Vagina (tissue), 2 donors: ENCODE results near the gene CTPS2. TPM values are rescaled to one million over a fixed set of nuclear protein-coding genes. Genes with fewer than 3 reads are reported as not detected.

Source experiments
- DNase-seq, 2 donors: peaks; one replicate each; pipeline ENCODE4 v3.0.0-alpha.2; 2017; ENCODE audit errors: extremely low spot score in 2 of 2
- H3K27ac ChIP-seq: fragments of 200-600 bp; sonication (generic); one replicate; pipeline ENCODE4 v1.5.1; 2019
- H3K27me3 ChIP-seq: fragments of 200-600 bp; sonication (generic); one replicate; pipeline ENCODE4 v1.5.1; 2019
- H3K36me3 ChIP-seq, 2 donors: fragments of 200-600 bp; sonication (generic); one replicate each; pipeline ENCODE4 v1.5.1; 2017 to 2019
- H3K4me1 ChIP-seq: fragments of 200-600 bp; sonication (generic); one replicate; pipeline ENCODE4 v1.5.1; 2019
- H3K4me3 ChIP-seq, 2 donors: fragments of 200-600 bp; sonication (generic); 1 replicate in 1 of 2; 2 replicates in 1 of 2; pipeline ENCODE4 v1.5.1; 2016 to 2019
- H3K9me3 ChIP-seq: fragments of 200-600 bp; sonication (generic); one replicate; pipeline ENCODE4 v1.5.1; 2019
- CTCF ChIP-seq, 3 experiments: fragments of 450-650 bp in 2 of 3; fragments of 200-600 bp in 1 of 3; sonication (generic) in 1 of 3; IDR thresholded peaks; one replicate each; pipeline ENCODE4 v1.5.1; 2017 to 2019; ENCODE audit warnings: antibody characterized with exemption in 3 of 3, mild to moderate bottlenecking in 2 of 3, moderate library complexity in 2 of 3
- POLR2A ChIP-seq, 2 donors: fragments of 450-650 bp; IDR thresholded peaks; one replicate each; pipeline ENCODE4 v1.6.1; 2017; ENCODE audit warnings: antibody characterized with exemption in 2 of 2, mild to moderate bottlenecking in 2 of 2, moderate library complexity in 2 of 2
- POLR2AphosphoS5 ChIP-seq, 2 donors: sonication (generic); formaldehyde crosslinking; IDR thresholded peaks; one replicate each; pipeline ENCODE4 v1.9.0; 2017; ENCODE audit warnings: antibody characterized with exemption in 2 of 2, mild to moderate bottlenecking in 2 of 2, low read depth in 1 of 2; ENCODE audit not compliant: insufficient read depth in 1 of 2
- intact Hi-C: fragments of 100-400 bp; cut with DNase I; formaldehyde crosslinking; loops from one replicate; pipeline ENCODE4 v1.15.1; 2023
- total RNA-seq: library from RNA; depleted of rRNA; stranded (reverse); fragments of >200 nt; gene quantifications from one replicate; pipeline ENCODE4 v1.2.3, GENCODE V29; 2016

Gene CTPS2
- total RNA-seq, 1 donor from 2014 or later, result 20.4 TPM

GRCh38 chrX:16573781-16574180 lies 138.7 kb downstream of the CTPS2 start:
- no peaks in the 10 kb centered on the region for H3K36me3 ChIP-seq
- intact Hi-C loops, result no loop called here
- no peak for DNase-seq
- TF ChIP-seq CTCF (IDR thresholded peaks at IDR 0.05) (no peak), POLR2AphosphoS5 (IDR thresholded peaks at IDR 0.05; ENCODE audit: insufficient read depth in 1 of 2, low read depth in 1 of 2) (no peak), POLR2A (IDR thresholded peaks at IDR 0.05) (no peak)
- H3K4me3 ChIP-seq, result no peak overlapping the region
- H3K9me3 ChIP-seq, result no peaks in the 10 kb centered on the region
- no peaks in the 10 kb centered on the region for H3K27me3 ChIP-seq
- no peak overlapping the region for H3K27ac ChIP-seq
- H3K4me1 ChIP-seq, result no peaks in the 10 kb centered on the region

GRCh38 chrX:16567681-16568080 lies 144.8 kb downstream of the CTPS2 start:
- no peak overlapping the region for H3K4me3 ChIP-seq
- no peak for DNase-seq
- H3K9me3 ChIP-seq, result no peaks in the 10 kb centered on the region
- H3K36me3 ChIP-seq, result no peaks in the 10 kb centered on the region
- intact Hi-C loops, result no loop called here
- H3K27me3 ChIP-seq, result no peaks in the 10 kb centered on the region
- no peak overlapping the region for H3K27ac ChIP-seq
- TF ChIP-seq POLR2A (IDR thresholded peaks at IDR 0.05), result no peak
- no peak for TF ChIP-seq POLR2AphosphoS5 (IDR thresholded peaks at IDR 0.05; ENCODE audit: insufficient read depth in 1 of 2, low read depth in 1 of 2)
- TF ChIP-seq CTCF (IDR thresholded peaks at IDR 0.05), result no peak
- H3K4me1 ChIP-seq, result no peaks in the 10 kb centered on the region

DNA sequence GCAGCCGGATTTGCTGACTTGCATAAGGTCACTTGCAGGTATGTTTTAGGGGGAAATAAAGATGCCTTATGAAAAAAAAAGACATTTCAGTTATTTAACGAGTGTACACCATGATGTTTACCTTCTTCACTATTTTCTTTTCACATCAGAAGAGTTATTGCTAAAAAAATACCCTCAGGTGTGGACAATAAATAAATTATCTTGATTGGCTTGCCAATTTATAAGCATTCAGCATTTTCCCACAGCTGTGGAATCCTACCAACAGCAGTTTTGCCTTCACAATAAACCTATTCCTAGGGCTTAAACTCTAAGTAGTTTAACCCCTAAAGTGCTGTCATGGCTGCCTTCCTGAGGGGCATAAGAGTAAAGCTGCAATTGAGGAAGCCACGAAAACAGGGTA lies 145.9 kb downstream of the CTPS2 start:
- TF ChIP-seq POLR2AphosphoS5 (IDR thresholded peaks at IDR 0.05; ENCODE audit: insufficient read depth in 1 of 2, low read depth in 1 of 2) (no peak), POLR2A (IDR thresholded peaks at IDR 0.05) (no peak), CTCF (IDR thresholded peaks at IDR 0.05) (no peak)
- Histone ChIP-seq H3K27me3 (no peaks in the 10 kb centered on the region), H3K9me3 (no peaks in the 10 kb centered on the region), H3K4me3 (no peak overlapping the region), H3K27ac (no peak overlapping the region), H3K36me3 (no peaks in the 10 kb centered on the region), H3K4me1 (no peaks in the 10 kb centered on the region)
- no peak for DNase-seq
- intact Hi-C loops, result no loop called here

DNA sequence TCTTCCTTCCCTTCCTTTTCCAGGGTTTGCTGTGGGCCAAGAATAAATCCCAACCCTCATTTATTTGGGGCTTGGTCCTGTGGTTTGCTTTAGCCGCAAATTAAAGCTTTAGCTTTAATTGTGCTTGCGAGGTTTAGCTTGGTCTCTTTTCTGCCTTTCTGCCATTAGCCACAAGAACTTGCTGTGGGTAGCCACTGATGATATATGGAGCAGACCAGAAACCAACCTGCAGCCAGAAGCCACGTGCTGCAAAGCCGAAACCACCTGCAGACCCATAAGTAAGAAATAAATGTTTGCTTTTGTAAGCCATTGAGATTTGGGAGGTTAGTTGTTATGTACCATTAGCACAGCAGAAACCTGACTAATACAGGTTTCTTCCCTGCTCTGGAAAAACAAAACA lies 152.3 kb downstream of the CTPS2 start:
- H3K9me3 ChIP-seq, result no peaks in the 10 kb centered on the region
- intact Hi-C loops, result no loop called here
- H3K4me1 ChIP-seq, result no peaks in the 10 kb centered on the region
- H3K4me3 ChIP-seq, result no peak overlapping the region
- no peak overlapping the region for H3K27ac ChIP-seq
- H3K27me3 ChIP-seq, result no peaks in the 10 kb centered on the region
- DNase-seq, result no peak
- H3K36me3 ChIP-seq, result no peaks in the 10 kb centered on the region
- TF ChIP-seq CTCF (IDR thresholded peaks at IDR 0.05) (no peak), POLR2A (IDR thresholded peaks at IDR 0.05) (no peak), POLR2AphosphoS5 (IDR thresholded peaks at IDR 0.05; ENCODE audit: insufficient read depth in 1 of 2, low read depth in 1 of 2) (no peak)

GRCh38 chrX:16559206-16559619 lies 153.3 kb downstream of the CTPS2 start:
- Histone ChIP-seq H3K27ac (no peak overlapping the region), H3K4me1 (no peaks in the 10 kb centered on the region), H3K9me3 (no peaks in the 10 kb centered on the region), H3K36me3 (no peaks in the 10 kb centered on the region), H3K4me3 (no peak overlapping the region), H3K27me3 (no peaks in the 10 kb centered on the region)
- intact Hi-C loops, result no loop called here
- no peak for DNase-seq
- TF ChIP-seq POLR2A (IDR thresholded peaks at IDR 0.05) (no peak), POLR2AphosphoS5 (IDR thresholded peaks at IDR 0.05; ENCODE audit: insufficient read depth in 1 of 2, low read depth in 1 of 2) (no peak), CTCF (IDR thresholded peaks at IDR 0.05) (no peak)
